Parathyroid adenoma (tissue), 2 donors: ENCODE measurements around the gene NPM1.

ENCODE experiments used
- H2AFZ ChIP-seq: fragments of 300-600 bp; sonication (generic); one replicate; pipeline ENCODE4 v1.7.0; 2017; ENCODE audit warnings: antibody characterized with exemption, mild to moderate bottlenecking
- H3K27ac ChIP-seq: fragments of 300-600 bp; sonication (generic); one replicate; pipeline ENCODE4 v1.7.0; 2017
- H3K27me3 ChIP-seq: fragments of 300-600 bp; sonication (generic); one replicate; pipeline ENCODE4 v1.7.0; 2017; ENCODE audit warnings: low read length; ENCODE audit not compliant: control insufficient read depth, insufficient read depth
- H3K36me3 ChIP-seq: fragments of 300-600 bp; sonication (generic); one replicate; pipeline ENCODE4 v1.7.0; 2017; ENCODE audit warnings: low read length; ENCODE audit not compliant: control insufficient read depth, insufficient read depth
- H3K4me1 ChIP-seq: fragments of 300-600 bp; sonication (generic); one replicate; pipeline ENCODE4 v1.7.0; 2017; ENCODE audit warnings: control low read depth
- H3K4me2 ChIP-seq: fragments of 300-600 bp; sonication (generic); one replicate; pipeline ENCODE4 v1.7.0; 2017; ENCODE audit warnings: low read length
- H3K4me3 ChIP-seq: fragments of 300-600 bp; sonication (generic); one replicate; pipeline ENCODE4 v1.7.0; 2017; ENCODE audit warnings: low read depth, low read length
- H3K79me2 ChIP-seq: fragments of 300-600 bp; sonication (generic); one replicate; pipeline ENCODE4 v1.7.0; 2017; ENCODE audit warnings: control low read depth
- H3K9ac ChIP-seq: fragments of 300-600 bp; sonication (generic); one replicate; pipeline ENCODE4 v1.7.0; 2017; ENCODE audit warnings: mild to moderate bottlenecking
- H3K9me3 ChIP-seq: fragments of 300-600 bp; sonication (generic); one replicate; pipeline ENCODE4 v1.7.0; 2017; ENCODE audit warnings: low read length; ENCODE audit not compliant: control insufficient read depth
- CTCF ChIP-seq: fragments of 300-600 bp; sonication (generic); IDR thresholded peaks from one replicate; pipeline ENCODE4 v1.7.0; 2017; ENCODE audit warnings: antibody characterized with exemption, mild to moderate bottlenecking
- donor health status: primary hyperparathyroidism.

The NPM1 gene

GRCh38 chr5:171422495-171422894 is 34.8 kb downstream of the NPM1 start:
- H2AFZ ChIP-seq, result no peak overlapping the region
- no peaks in the 10 kb centered on the region for H3K9me3 ChIP-seq
- H3K79me2 ChIP-seq, result no peaks in the 10 kb centered on the region
- H3K4me1 ChIP-seq, result peaks cover 12% of the 10 kb centered on the region
- H3K4me2 ChIP-seq, result no peak overlapping the region
- H3K9ac ChIP-seq, result no peak overlapping the region
- no peak overlapping the region for H3K27ac ChIP-seq
- no peak overlapping the region for H3K4me3 ChIP-seq
- H3K36me3 ChIP-seq, result no peaks in the 10 kb centered on the region
- no peak for TF ChIP-seq CTCF
- H3K27me3 ChIP-seq, result no peaks in the 10 kb centered on the region

GRCh38 chr5:171422902-171423663 is 35.4 kb downstream of the NPM1 start:
- Histone ChIP-seq H3K36me3 (no peaks in the 10 kb centered on the region), H3K27me3 (no peaks in the 10 kb centered on the region), H3K4me3 (no peak overlapping the region), H3K9ac (no peak overlapping the region), H3K9me3 (no peaks in the 10 kb centered on the region), H3K27ac (no peak overlapping the region), H3K79me2 (no peaks in the 10 kb centered on the region), H3K4me1 (peaks cover 12% of the 10 kb centered on the region), H3K4me2 (no peak overlapping the region), H2AFZ (no peak overlapping the region)
- TF ChIP-seq CTCF, result no peak

- no peak overlapping the region for H3K27ac ChIP-seq
- no peak overlapping the region for H3K4me2 ChIP-seq
- H3K79me2 ChIP-seq, result no peaks in the 10 kb centered on the region
- H2AFZ ChIP-seq, result no peak overlapping the region
- no peaks in the 10 kb centered on the region for H3K9me3 ChIP-seq
- H3K4me3 ChIP-seq, result no peak overlapping the region
- H3K27me3 ChIP-seq, result no peaks in the 10 kb centered on the region
- H3K4me1 ChIP-seq, result peaks cover 12% of the 10 kb centered on the region
- no peak overlapping the region for H3K9ac ChIP-seq
- TF ChIP-seq CTCF, result no peak
- H3K36me3 ChIP-seq, result no peaks in the 10 kb centered on the region
Measured at GRCh38 chr5:171424726-171425125, 37.1 kb downstream of the NPM1 start.

- no peak overlapping the region for H2AFZ ChIP-seq
- no peak overlapping the region for H3K4me3 ChIP-seq
- no peaks in the 10 kb centered on the region for H3K36me3 ChIP-seq
- no peak overlapping the region for H3K9ac ChIP-seq
- no peak overlapping the region for H3K27ac ChIP-seq
- H3K9me3 ChIP-seq, result no peaks in the 10 kb centered on the region
- no peaks in the 10 kb centered on the region for H3K79me2 ChIP-seq
- no peak for TF ChIP-seq CTCF
- peaks cover 10% of the 10 kb centered on the region for H3K4me1 ChIP-seq
- no peaks in the 10 kb centered on the region for H3K27me3 ChIP-seq
- no peak overlapping the region for H3K4me2 ChIP-seq
Measured at GRCh38 chr5:171425596-171426244, 38.1 kb downstream of the NPM1 start.
